Heart left ventricle (tissue), 16 donors: ENCODE data around the gene LAMA5. TPM values are rescaled to one million over a fixed set of nuclear protein-coding genes. Genes with fewer than 3 reads are reported as not detected.

Source experiments
- ATAC-seq, 4 donors: fragments of 200-7000 bp; cut with Tn5 transposase; one replicate each; pipeline ENCODE4 v1.9.1; 2020 to 2022; ENCODE audit warnings: moderate library complexity in 4 of 4, mild to moderate bottlenecking in 3 of 4, moderate number of reproducible peaks in 1 of 4
- DNase-seq, 5 donors: peaks; one replicate each; pipeline ENCODE4 v3.0.0-alpha.2; 2020
- H3K27ac ChIP-seq, 12 donors: fragments of 200-600 bp; sonication (generic) in 4 of 12; one replicate each; pipeline versions ENCODE4 v1.5.0 to v1.8.0; 2016 to 2022; ENCODE audit warnings: mild to moderate bottlenecking in 2 of 12
- H3K27me3 ChIP-seq, 9 donors: fragments of 200-600 bp; sonication (generic) in 2 of 9; one replicate each; pipeline versions ENCODE4 v1.5.1 to v1.8.0; 2016 to 2022; ENCODE audit warnings: mild to moderate bottlenecking in 3 of 9
- H3K36me3 ChIP-seq, 9 donors: fragments of 200-600 bp; sonication (generic) in 2 of 9; one replicate each; pipeline versions ENCODE4 v1.5.0 to v1.8.0; 2018 to 2022; ENCODE audit warnings: mild to moderate bottlenecking in 2 of 9
- H3K4me1 ChIP-seq, 12 donors: fragments of 200-600 bp; sonication (generic) in 4 of 12; one replicate each; pipeline versions ENCODE4 v1.5.0 to v1.8.0; 2016 to 2022; ENCODE audit warnings: mild to moderate bottlenecking in 3 of 12
- H3K4me3 ChIP-seq, 12 donors: fragments of 200-600 bp; sonication (generic) in 4 of 12; one replicate each; pipeline versions ENCODE4 v1.5.0 to v1.8.0; 2017 to 2022; ENCODE audit warnings: mild to moderate bottlenecking in 9 of 12, moderate library complexity in 4 of 12
- H3K9me3 ChIP-seq, 12 donors: fragments of 200-600 bp; sonication (generic) in 4 of 12; one replicate each; pipeline versions ENCODE4 v1.5.0 to v1.8.0; 2016 to 2022; ENCODE audit warnings: mild to moderate bottlenecking in 1 of 12
- POLR2A ChIP-seq, 2 donors: fragments of 450-650 bp; IDR thresholded peaks; one replicate each; pipeline ENCODE4 v1.6.1; 2017; ENCODE audit warnings: antibody characterized with exemption in 2 of 2, mild to moderate bottlenecking in 2 of 2, moderate library complexity in 2 of 2
- WGBS, 4 donors: extraction: QIAGEN DNeasy Blood & Tissue Kit in 2 of 4; methylation state at CpG; one replicate each; pipeline versions ENCODE4 v1.1.5 to v1.1.7; 2013 to 2018; 5-methylcytosine and 5-hydroxymethylcytosine counted together
- intact Hi-C, 10 donors: fragments of 100-400 bp; cut with DNase I; formaldehyde crosslinking; loops; one replicate each; pipeline versions ENCODE4 v1.11.1 to v1.14.2; 2022
- polyA plus RNA-seq, 2 donors: library from polyadenylated mRNA; stranded (reverse); fragments of 200-250 nt; gene quantifications; one replicate each; pipeline ENCODE4 v1.2.3, GENCODE V29; 2013
- total RNA-seq, 9 donors: library from RNA; depleted of rRNA in 2 of 9; stranded (reverse); fragments of >200 nt in 2 of 9; fragmentation: NEBNext Ultra II Directional in 3 of 9; extraction: Animal tissue kit (Norgen Biotek cat#: 25700) in 3 of 9; gene quantifications; one replicate each; pipeline versions ENCODE4 v1.1.0 to v1.2.4, GENCODE V29; 2016 to 2023
- TF ChIP-seq, protein P1 (sequence below), 12 donors: fragments of 200-600 bp; sonication (generic) in 4 of 12; IDR thresholded peaks; one replicate each; pipeline versions ENCODE4 v1.5.0 to v1.8.0; 2018 to 2022; ENCODE audit warnings: antibody characterized with exemption in 12 of 12, mild to moderate bottlenecking in 5 of 12
- donor health status: ischemic (EF 13 %, LVEDD 7.1; RV severe dilation, severe dysfunction).
- donor health status: healthy with polysubstance abuse.
- donor health status: DM: no; HTN: yes; CAD: no.
- donor health status: DM: no; HTN: no; CAD: no.
- donor health status: ischemic (EF 25% LVEDD 6.9; RV normal size, moderate dysfunction).
- donor health status: ischemic (EF 25% LVEDD 5.7; RV mildly dilated, moderate dysfunction).
- donor health status: healthy.
- donor health status: DM: yes; HTN: yes; CAD: no.
- donor health status: ischemic (EF 35%, LVEDD 5.7; RV mildly dilated, moderate dysfunction).
- donor health status: nonischemic (EF 11% LVEDD 7.7; RV severe dilation, severe dysfunction).
- donor health status: DM: yes; HTN: yes; CAD: no.
- donor health status: PGD.
- donor health status: ischemic (EF 29% LVEDD 5.4; RV normal size, mild dysfunction).
- donor health status: nonischemic (EF 23%, LVEDD 6.1; RV moderate dilation, normal function).

The LAMA5 gene
- total and polyA plus RNA-seq, 11 donors = 57.4 to 128 (median 73.6) TPM

DNA sequence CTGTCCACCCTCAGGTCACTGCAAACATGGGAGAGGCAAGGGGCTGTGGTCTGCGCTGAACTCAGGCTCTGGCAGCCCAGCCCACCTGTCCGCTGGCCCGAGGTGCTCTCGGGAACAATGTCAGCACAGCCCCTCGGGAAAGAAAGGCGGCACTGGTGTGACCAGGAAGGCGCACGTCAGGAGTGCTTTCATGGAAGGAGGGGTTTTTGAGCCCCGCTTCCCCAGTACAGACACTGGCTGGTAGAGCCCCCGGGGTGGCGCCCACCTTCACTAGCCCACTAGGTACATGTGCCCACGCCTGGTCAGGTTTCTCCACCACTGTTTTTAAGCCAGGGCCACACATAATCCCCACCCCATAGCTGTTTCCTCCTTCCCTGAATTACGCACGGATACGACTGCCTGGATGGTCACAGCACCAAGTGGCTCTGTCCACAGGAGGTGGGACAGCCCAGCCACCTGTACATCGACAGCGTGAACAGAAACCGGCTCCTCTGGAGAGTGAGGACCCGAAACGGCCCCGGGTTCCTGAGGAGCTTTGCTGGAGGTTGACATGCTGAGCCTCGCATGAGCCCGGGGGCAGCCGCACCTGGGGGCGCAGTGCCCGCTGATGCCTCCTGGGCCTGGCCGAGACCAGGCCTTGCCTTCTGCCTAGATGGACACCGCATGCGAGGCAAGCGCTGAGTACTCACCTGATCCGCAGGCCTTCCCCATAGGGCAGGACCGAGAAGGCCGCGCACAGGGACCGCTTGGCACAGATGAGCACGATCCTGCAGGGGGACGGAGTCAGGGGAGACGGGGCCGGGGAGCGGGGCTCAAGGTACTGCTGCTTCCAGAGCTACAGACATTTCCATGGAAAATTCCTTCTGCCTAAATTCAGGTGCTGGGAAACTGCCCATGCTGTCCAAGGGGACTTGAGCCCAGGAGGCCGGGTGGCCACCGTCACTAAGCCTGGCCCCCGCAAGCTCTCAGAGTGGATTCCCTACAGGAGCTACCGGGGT is 27.4 kb upstream of the LAMA5 start:
- WGBS, 4 donors = 94 to 96% (median 95%) methylated on average over 36 to 44 of the region's 44 CpGs
- intact Hi-C loops = no loop called here
- H3K4me1 ChIP-seq = no peaks in the 10 kb centered on the region
- H3K4me3 ChIP-seq = no peak overlapping the region
- no peak for DNase-seq
- no peaks in the 10 kb centered on the region for H3K27me3 ChIP-seq
- H3K36me3 ChIP-seq = peaks cover 0 to 48% (median 29%) of the 10 kb centered on the region in 9 donors
- no peak for ATAC-seq
- no peak overlapping the region for H3K27ac ChIP-seq
- TF ChIP-seq, protein P1, sequence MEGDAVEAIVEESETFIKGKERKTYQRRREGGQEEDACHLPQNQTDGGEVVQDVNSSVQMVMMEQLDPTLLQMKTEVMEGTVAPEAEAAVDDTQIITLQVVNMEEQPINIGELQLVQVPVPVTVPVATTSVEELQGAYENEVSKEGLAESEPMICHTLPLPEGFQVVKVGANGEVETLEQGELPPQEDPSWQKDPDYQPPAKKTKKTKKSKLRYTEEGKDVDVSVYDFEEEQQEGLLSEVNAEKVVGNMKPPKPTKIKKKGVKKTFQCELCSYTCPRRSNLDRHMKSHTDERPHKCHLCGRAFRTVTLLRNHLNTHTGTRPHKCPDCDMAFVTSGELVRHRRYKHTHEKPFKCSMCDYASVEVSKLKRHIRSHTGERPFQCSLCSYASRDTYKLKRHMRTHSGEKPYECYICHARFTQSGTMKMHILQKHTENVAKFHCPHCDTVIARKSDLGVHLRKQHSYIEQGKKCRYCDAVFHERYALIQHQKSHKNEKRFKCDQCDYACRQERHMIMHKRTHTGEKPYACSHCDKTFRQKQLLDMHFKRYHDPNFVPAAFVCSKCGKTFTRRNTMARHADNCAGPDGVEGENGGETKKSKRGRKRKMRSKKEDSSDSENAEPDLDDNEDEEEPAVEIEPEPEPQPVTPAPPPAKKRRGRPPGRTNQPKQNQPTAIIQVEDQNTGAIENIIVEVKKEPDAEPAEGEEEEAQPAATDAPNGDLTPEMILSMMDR (IDR thresholded peaks at IDR 0.05) = no peak
- no peak for TF ChIP-seq POLR2A (IDR thresholded peaks at IDR 0.05)
- no peaks in the 10 kb centered on the region for H3K9me3 ChIP-seq

DNA sequence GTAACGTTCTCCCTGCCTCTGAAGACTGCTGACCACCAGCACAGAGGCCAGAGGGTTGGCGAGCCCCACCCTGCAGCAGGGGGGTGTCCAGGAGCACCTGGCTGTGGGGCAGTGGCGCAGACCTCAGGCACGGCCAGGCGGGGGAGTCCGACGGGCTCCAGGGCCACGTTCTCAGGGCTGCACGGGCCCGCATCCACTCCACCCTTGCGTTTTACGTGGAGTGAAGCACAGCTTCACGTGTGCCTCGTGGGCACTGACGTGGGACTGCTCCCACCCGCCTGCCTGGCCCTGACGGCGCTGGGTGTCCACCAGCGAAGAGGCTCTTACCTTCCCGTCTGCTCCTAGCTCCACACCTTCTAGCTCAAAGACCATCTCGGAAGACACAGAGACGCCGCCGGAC is 26.7 kb upstream of the LAMA5 start:
- TF ChIP-seq POLR2A (IDR thresholded peaks at IDR 0.05) = no peak
- TF ChIP-seq, protein P1 (IDR thresholded peaks at IDR 0.05) = no peak
- no peak for DNase-seq
- H3K4me1 ChIP-seq = peaks cover 0 to 2% (median 0%) of the 10 kb centered on the region in 12 donors
- H3K4me3 ChIP-seq = no peak overlapping the region
- WGBS, 4 donors = 92 to 93% (median 93%) methylated on average over 16 to 24 of the region's 24 CpGs
- intact Hi-C loops = no loop called here
- peaks cover 0 to 55% (median 37%) of the 10 kb centered on the region in 9 donors for H3K36me3 ChIP-seq
- H3K27ac ChIP-seq = no peak overlapping the region
- no peaks in the 10 kb centered on the region for H3K27me3 ChIP-seq
- ATAC-seq = no peak
- H3K9me3 ChIP-seq = no peaks in the 10 kb centered on the region

DNA sequence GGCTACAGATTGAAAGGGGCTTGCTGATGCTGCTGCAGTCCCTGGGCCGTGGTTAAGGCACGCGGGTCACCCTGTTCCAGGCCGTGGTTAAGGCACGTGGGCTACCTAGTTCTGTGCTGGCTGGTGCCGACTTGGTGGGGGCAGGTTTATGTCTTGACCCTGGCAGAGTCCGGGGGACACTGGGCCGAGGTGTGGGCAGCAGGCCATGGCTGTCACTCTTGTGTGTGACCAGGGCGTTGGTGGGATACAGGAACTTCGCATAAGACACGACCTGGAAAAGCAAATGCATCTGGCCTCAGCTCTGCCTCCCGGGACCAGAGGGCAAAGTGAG is 26.2 kb upstream of the LAMA5 start:
- Histone ChIP-seq H3K9me3 (no peaks in the 10 kb centered on the region), H3K27me3 (no peaks in the 10 kb centered on the region), H3K4me3 (no peak overlapping the region), H3K36me3 (peaks cover 0 to 60% (median 42%) of the 10 kb centered on the region in 9 donors), H3K4me1 (peaks cover 0 to 5% (median under 1%) of the 10 kb centered on the region in 12 donors), H3K27ac (no peak overlapping the region)
- intact Hi-C loops = no loop called here
- DNase-seq = no peak
- 82 to 91% (median 87%) methylated on average over 5 to 12 of the region's 12 CpGs for WGBS, 4 donors
- TF ChIP-seq, protein P1 (IDR thresholded peaks at IDR 0.05) = no peak
- TF ChIP-seq POLR2A (IDR thresholded peaks at IDR 0.05) = no peak
- ATAC-seq = no peak

DNA sequence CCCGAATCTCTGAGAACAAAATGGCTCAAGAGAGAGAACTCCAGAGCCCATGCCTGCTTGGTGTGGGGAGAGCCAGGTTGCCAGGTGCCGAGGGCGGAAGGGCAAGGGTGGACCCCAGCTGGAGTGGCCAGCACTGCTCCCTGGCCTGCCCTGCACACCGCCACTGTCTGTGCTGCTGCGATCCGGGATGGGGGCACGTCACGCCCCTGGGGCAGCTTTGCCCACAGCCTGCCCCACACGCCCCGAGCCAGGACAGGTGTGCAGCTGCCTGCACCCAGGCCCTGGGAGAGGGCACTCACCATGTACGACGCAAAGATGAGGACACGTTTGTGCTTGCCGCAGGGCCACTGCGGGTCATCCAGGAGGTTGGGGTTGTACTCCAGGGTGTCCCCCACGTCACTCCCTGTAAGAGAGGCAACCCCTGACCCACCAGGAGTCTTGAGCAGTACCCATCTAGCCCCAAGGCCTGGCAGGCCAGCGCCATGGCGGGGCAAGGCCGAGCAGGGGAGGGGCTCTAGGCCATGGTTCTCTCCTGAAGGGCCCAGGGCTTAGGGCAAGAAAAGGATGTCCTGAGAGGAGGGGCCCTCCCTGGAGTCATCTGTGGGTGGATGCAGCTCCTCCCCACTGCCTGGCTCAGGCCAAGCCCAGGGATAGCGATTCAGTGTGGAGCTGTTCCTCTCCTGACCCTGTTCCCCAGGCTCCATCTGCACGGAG is 25.7 kb upstream of the LAMA5 start:
- Histone ChIP-seq H3K9me3 (no peaks in the 10 kb centered on the region), H3K4me3 (no peak overlapping the region), H3K27me3 (no peaks in the 10 kb centered on the region), H3K36me3 (peaks cover 0 to 66% (median 46%) of the 10 kb centered on the region in 9 donors), H3K4me1 (peaks cover under 1 to 10% (median 5%) of the 10 kb centered on the region in 12 donors), H3K27ac (no peak overlapping the region)
- ATAC-seq (no peak), DNase-seq (no peak)
- 84 to 91% (median 91%) methylated on average over 9 to 21 of the region's 21 CpGs for WGBS, 4 donors
- TF ChIP-seq, protein P1 (IDR thresholded peaks at IDR 0.05) = no peak
- TF ChIP-seq POLR2A (IDR thresholded peaks at IDR 0.05) = no peak
- intact Hi-C loops = no loop called here
